Measurements from ENCODE around the gene CKS2.

DNA sequence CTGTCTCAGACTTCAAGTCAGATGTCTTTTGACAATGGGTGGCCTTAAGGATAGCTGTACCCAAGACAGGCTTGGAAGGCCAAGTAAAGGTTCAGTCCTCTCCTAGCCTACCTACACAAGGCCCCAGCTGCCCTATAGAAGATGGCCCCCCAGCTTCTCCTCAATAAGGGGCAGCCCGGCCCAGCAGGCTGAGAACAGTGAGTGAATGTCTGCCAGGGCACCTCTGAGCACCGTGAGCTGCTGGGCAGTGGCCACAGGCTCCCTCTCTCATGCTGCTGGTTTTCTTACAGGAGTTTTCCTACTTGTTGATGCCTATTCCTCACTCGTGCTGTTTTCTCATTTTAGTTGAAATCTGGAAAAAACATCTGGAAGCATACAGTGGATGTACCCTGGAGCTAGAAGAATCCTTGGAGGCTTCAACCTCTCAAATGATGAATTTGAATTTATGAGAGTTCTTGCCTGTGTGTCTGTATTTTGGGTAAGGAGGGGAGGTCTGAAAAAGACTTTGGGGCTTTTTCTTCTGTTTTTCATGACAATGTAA, 47.5 kb downstream of the CKS2 start:
- no peak for TF ChIP-seq POLR2AphosphoS5 (IDR thresholded peaks at IDR 0.05)
- TF ChIP-seq, protein P1, sequence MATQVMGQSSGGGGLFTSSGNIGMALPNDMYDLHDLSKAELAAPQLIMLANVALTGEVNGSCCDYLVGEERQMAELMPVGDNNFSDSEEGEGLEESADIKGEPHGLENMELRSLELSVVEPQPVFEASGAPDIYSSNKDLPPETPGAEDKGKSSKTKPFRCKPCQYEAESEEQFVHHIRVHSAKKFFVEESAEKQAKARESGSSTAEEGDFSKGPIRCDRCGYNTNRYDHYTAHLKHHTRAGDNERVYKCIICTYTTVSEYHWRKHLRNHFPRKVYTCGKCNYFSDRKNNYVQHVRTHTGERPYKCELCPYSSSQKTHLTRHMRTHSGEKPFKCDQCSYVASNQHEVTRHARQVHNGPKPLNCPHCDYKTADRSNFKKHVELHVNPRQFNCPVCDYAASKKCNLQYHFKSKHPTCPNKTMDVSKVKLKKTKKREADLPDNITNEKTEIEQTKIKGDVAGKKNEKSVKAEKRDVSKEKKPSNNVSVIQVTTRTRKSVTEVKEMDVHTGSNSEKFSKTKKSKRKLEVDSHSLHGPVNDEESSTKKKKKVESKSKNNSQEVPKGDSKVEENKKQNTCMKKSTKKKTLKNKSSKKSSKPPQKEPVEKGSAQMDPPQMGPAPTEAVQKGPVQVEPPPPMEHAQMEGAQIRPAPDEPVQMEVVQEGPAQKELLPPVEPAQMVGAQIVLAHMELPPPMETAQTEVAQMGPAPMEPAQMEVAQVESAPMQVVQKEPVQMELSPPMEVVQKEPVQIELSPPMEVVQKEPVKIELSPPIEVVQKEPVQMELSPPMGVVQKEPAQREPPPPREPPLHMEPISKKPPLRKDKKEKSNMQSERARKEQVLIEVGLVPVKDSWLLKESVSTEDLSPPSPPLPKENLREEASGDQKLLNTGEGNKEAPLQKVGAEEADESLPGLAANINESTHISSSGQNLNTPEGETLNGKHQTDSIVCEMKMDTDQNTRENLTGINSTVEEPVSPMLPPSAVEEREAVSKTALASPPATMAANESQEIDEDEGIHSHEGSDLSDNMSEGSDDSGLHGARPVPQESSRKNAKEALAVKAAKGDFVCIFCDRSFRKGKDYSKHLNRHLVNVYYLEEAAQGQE (IDR thresholded peaks at IDR 0.05; ENCODE audit: borderline replicate concordance) = no peak
- TF ChIP-seq, protein P2, sequence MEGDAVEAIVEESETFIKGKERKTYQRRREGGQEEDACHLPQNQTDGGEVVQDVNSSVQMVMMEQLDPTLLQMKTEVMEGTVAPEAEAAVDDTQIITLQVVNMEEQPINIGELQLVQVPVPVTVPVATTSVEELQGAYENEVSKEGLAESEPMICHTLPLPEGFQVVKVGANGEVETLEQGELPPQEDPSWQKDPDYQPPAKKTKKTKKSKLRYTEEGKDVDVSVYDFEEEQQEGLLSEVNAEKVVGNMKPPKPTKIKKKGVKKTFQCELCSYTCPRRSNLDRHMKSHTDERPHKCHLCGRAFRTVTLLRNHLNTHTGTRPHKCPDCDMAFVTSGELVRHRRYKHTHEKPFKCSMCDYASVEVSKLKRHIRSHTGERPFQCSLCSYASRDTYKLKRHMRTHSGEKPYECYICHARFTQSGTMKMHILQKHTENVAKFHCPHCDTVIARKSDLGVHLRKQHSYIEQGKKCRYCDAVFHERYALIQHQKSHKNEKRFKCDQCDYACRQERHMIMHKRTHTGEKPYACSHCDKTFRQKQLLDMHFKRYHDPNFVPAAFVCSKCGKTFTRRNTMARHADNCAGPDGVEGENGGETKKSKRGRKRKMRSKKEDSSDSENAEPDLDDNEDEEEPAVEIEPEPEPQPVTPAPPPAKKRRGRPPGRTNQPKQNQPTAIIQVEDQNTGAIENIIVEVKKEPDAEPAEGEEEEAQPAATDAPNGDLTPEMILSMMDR (IDR thresholded peaks at IDR 0.05; ENCODE audit: poor library complexity, severe bottlenecking) = no peak
